Eye (tissue), 1 donor: ENCODE data around the gene TTC17.
"Not testable (repeated sequence)": the region's sequence is repeated elsewhere in the genome, so short reads cannot be mapped to it uniquely, and the experiment has no call there.

Experiments
- DNase-seq: peaks from one replicate; pipeline ENCODE4 v3.0.0-alpha.2; 2015

Gene TTC17

GRCh38 chr11:43358801-43359421 is at the start of gene TTC17:
TTC17 (plus strand) TSS chr11:43358920; CDS start chr11:43358955, 35 bp downstream.
- peak; percentile 96 for DNase-seq

- DNase-seq: peak; percentile 98
Observed at GRCh38 chr11:43311791-43312607, 46.7 kb upstream of the TTC17 start, which contains the start of gene API5. API5 (plus strand) TSS chr11:43311996; CDS start chr11:43312128, 132 bp downstream.

GRCh38 chr11:43315966-43316365 is 42.8 kb upstream of the TTC17 start:
- no peak for DNase-seq

DNA sequence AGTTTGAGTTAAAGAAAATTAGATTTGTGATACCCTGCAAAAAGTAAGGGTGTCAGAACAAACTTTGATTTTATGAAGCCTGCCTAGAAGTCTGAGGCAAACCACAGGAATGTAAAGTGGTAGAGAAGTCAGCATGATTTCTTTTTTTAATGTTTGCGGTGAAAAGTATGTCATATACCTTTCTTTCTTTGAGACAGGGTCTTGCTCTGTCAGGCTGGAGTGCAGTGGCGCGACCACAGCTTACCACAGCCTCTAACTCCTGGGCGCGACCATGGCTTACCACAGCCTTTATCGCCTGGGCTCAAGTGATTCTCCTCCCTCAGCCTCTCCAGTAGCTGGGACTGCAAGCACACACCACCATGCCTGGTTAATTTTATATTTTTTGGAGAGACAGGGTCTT is 42.3 kb upstream of the TTC17 start:
- DNase-seq: no peak

GRCh38 chr11:43327987-43328386 is 30.7 kb upstream of the TTC17 start:
- DNase-seq: no peak

- DNase-seq: no peak
Observed at GRCh38 chr11:43328482-43328881, 30.2 kb upstream of the TTC17 start.

- no peak for DNase-seq
Observed at GRCh38 chr11:43341159-43341558, 17.6 kb upstream of the TTC17 start.

DNA sequence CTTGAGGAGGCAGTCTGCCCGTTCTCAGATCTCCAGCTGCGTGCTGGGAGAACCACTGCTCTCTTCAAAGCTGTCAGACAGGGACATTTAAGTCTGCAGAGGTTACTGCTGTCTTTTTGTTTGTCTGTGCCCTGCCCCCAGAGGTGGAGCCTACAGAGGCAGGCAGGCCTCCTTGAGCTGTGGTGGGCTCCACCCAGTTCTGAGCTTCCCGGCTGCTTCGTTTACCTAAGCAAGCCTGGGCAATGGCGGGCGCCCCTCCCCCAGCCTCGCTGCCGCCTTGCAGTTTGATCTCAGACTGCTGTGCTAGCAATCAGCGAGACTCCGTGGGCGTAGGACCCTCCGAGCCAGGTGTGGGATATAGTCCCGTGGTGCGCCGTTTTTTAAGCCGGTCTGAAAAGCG is 7.3 kb upstream of the TTC17 start:
- DNase-seq: not testable (repeated sequence)

GRCh38 chr11:43354311-43354710 is 4.4 kb upstream of the TTC17 start:
- DNase-seq: no peak

GRCh38 chr11:43356336-43356735 is 2.4 kb upstream of the TTC17 start:
- no peak for DNase-seq

DNA sequence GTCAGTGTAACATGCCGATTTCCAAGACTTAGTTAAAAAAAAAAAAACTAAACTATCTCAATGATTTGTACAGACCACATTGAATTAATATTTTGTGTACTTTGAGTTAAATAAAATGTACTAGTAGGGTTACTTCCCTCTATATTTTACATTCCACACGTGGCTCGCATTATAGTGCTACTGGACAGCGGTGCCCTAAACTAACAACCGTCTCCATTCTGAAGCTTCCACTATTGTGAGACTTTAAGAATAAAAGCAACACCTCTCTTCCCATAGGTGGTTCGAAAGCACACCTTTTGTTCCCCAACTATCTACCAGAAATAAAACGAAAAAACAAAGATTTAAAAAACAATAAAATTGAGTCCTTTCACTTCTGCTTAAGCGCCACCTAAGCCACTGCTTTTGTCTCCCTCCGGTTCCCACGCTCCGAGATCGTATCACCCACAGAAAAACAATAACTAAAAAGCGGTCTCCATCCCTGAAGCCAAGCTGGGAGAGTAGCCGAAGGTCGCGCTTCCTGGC is 380 bp upstream of the TTC17 start:
- no peak for DNase-seq

GRCh38 chr11:43359422-43359818 is 700 bp downstream of the TTC17 start:
- DNase-seq: no peak

- DNase-seq: peak; percentile 15
Observed at GRCh38 chr11:43360361-43361032, 1.8 kb downstream of the TTC17 start.

GRCh38 chr11:43366677-43367076 is 8.0 kb downstream of the TTC17 start:
- no peak for DNase-seq

GRCh38 chr11:43367382-43368178 is 8.9 kb downstream of the TTC17 start:
- DNase-seq: no peak

DNA sequence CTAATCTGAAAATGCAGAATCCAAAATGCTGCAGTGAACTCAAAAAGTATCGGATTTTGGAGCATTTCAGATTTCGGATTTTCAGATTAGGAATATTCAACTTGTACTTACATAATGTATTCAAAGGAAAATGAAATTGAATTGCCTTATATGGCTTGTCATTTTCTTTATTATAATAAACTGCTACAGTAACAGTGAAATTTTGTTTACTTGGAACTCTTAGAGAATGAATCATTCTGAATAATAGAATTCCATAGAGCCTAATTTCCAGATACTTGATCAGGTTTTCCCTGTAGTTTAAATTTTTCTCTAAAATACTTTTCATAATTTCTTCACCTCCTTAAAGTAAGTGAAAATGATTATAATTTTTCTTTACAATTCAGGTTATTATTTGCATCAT is 17.3 kb downstream of the TTC17 start:
- no peak for DNase-seq

DNA sequence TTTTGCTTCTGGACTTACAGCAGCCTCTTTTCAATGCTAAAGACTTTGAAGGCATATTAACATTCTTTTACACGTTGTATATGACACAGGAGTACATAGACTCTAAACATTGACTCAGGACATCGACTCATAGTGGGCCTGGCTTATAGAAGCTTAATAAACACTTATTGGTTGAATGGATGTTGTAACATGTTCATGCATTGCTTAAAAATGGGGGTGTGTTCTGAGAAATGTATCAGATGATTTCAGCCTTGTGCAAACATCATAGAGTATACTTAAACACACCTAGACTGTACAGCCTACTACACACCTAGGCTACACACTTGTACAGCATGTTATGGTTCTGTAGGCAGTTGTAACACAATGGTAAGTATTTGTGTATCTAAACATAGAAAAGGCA is 17.9 kb downstream of the TTC17 start:
- no peak for DNase-seq

- no peak for DNase-seq
Observed at GRCh38 chr11:43377389-43377788, 18.7 kb downstream of the TTC17 start.

DNA sequence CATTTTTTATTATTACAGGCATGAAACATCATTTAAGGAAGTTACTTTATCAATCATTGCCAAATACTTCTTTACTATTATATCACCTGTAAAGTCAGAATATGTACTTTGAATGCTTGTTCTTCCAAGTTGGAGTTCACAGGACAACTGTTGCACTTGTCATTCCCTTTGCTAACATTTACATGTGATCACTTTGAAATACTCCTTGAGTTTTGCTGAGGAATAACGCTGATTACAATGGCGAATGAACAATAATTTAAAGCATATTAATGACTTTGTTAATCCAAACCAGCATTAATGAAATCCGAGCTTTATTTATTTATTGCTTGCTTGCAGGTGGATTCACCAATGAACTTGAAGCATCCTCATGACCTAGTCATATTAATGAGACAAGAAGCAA is 20.2 kb downstream of the TTC17 start:
- no peak for DNase-seq

- no peak for DNase-seq
Observed at GRCh38 chr11:43381802-43382201, 23.1 kb downstream of the TTC17 start.

GRCh38 chr11:43382614-43383013 is 23.9 kb downstream of the TTC17 start:
- DNase-seq: no peak

DNA sequence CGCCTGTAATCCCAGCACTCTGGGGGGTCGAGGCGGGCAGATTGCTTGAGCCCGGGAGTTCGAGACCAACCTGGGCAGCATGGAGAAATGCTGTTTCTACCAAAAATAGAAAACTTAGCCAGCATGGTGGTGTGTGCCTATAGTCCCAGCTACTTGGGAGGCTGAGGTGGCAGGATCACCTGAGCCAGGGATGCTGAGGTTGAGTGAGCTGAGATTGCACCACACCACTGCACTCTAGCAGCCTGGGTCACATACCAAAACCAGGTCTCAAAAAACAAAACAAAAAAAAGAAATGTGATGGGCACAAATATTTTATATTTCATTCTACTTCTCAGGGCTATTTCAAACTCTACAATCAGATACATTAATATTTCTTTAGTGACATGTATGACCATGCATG is 25.7 kb downstream of the TTC17 start:
- DNase-seq: no peak

- no peak for DNase-seq
Observed at GRCh38 chr11:43392713-43393112, 34.0 kb downstream of the TTC17 start.
